H1 (cell line): ENCODE data around the gene NOL4L. TPM values are rescaled to one million over a fixed set of nuclear protein-coding genes. Genes with fewer than 3 reads are reported as not detected.

Experiments
- CTCF ChIA-PET: fragments of 300-600 bp; sonication (Branson Sonifier 250); formaldehyde crosslinking; loops from one replicate; lab custom pipeline; 2021; ENCODE audit not compliant: partially characterized antibody; lab: Charles Lee
- POLR2A ChIA-PET: fragments of 300-600 bp; sonication (Branson Sonifier 250); formaldehyde crosslinking; loops from one replicate; lab custom pipeline; 2021; ENCODE audit warnings: inconsistent platforms; ENCODE audit not compliant: partially characterized antibody; lab: Charles Lee
- DNase-seq, 2 experiments: peaks; one replicate each; pipeline versions ENCODE4 v3.0.0 to v3.0.0-alpha.2; 2010 to 2022; ENCODE audit warnings: low spot score in 2 of 2, low read depth in 1 of 2, mixed read lengths in 1 of 2
- FAIRE-seq: peaks from 2 replicates; lab custom pipeline; 2011; peaks lifted over from hg19 to GRCh38; lab: Jason Lieb, UNC
- H2AFZ ChIP-seq: 2 replicates; pipeline ENCODE4 v1.8.1; 2012; ENCODE audit warnings: low read length, inconsistent platforms
- H2AK5ac ChIP-seq: 2 replicates; pipeline ENCODE4 v1.6.1; 2013; ENCODE audit warnings: low read depth, low read length
- H2BK120ac ChIP-seq: replicated peaks from 2 replicates; pipeline ENCODE3; 2013; ENCODE audit warnings: low read depth, low read length, inconsistent platforms
- H2BK12ac ChIP-seq: 2 replicates; pipeline ENCODE4 v1.6.1; 2013; ENCODE audit warnings: low read depth, low read length
- H2BK15ac ChIP-seq: 2 replicates; pipeline ENCODE4 v1.6.1; 2013; ENCODE audit warnings: low read length
- H2BK20ac ChIP-seq: 2 replicates; pipeline ENCODE4 v1.6.1; 2013; ENCODE audit warnings: low read length
- H2BK5ac ChIP-seq: 2 replicates; pipeline ENCODE4 v1.6.1; 2013; ENCODE audit warnings: low read depth, low read length
- H3K14ac ChIP-seq: 2 replicates; pipeline ENCODE4 v1.6.1; 2013; ENCODE audit warnings: inconsistent platforms; ENCODE audit not compliant: insufficient read length
- H3K18ac ChIP-seq: 2 replicates; pipeline ENCODE4 v1.6.1; 2013; ENCODE audit warnings: low read length; ENCODE audit errors: extremely low read depth
- H3K23ac ChIP-seq: 2 replicates; pipeline ENCODE4 v1.6.1; 2013; ENCODE audit warnings: inconsistent platforms; ENCODE audit not compliant: insufficient read length
- H3K23me2 ChIP-seq: 2 replicates; pipeline ENCODE4 v1.6.1; 2013; ENCODE audit warnings: low read depth, low read length
- H3K27ac ChIP-seq: 2 replicates; pipeline ENCODE4 v1.6.1; 2011; ENCODE audit warnings: low read depth, low read length, inconsistent platforms
- H3K27me3 ChIP-seq, 4 experiments: replicated peaks in 1 of 4; 1 replicate in 1 of 4; 2 replicates in 3 of 4; pipeline versions ENCODE4 v1.6.1 to v1.8.1; 2011 to 2013; ENCODE audit warnings: low read length in 3 of 4, mild to moderate bottlenecking in 3 of 4, inconsistent platforms in 2 of 4, mixed read lengths in 2 of 4, moderate library complexity in 1 of 4; ENCODE audit not compliant: control insufficient read depth in 3 of 4, insufficient read depth in 3 of 4; ENCODE audit errors: extremely low read depth in 1 of 4
- H3K36me3 ChIP-seq, 4 experiments: 2 replicates each; pipeline versions ENCODE4 v1.6.1 to v1.8.1; 2011 to 2013; ENCODE audit warnings: mild to moderate bottlenecking in 4 of 4, low read length in 3 of 4, moderate library complexity in 2 of 4, control low read depth in 1 of 4, inconsistent platforms in 1 of 4; ENCODE audit not compliant: insufficient read depth in 4 of 4, control insufficient read depth in 2 of 4
- H3K4ac ChIP-seq: replicated peaks from 2 replicates; pipeline ENCODE3; 2013; ENCODE audit warnings: low read length, low read depth, mixed read lengths, inconsistent platforms; ENCODE audit not compliant: insufficient read length
- H3K4me1 ChIP-seq, 4 experiments: replicated peaks in 1 of 4; 1 replicate in 1 of 4; 2 replicates in 3 of 4; pipeline versions ENCODE4 v1.6.1 to v1.8.1; 2011 to 2013; ENCODE audit warnings: low read length in 3 of 4, inconsistent platforms in 2 of 4, mixed read lengths in 1 of 4; ENCODE audit not compliant: insufficient read depth in 4 of 4, control insufficient read depth in 3 of 4
- H3K4me2 ChIP-seq, 2 experiments: 2 replicates each; pipeline versions ENCODE4 v1.6.1 to v1.8.1; 2011 to 2013; ENCODE audit warnings: low read depth in 2 of 2, low read length in 2 of 2, control low read depth in 1 of 2, inconsistent platforms in 1 of 2, mild to moderate bottlenecking in 1 of 2; ENCODE audit not compliant: insufficient read depth in 1 of 2
- H3K4me3 ChIP-seq, 4 experiments: fragments of 200-600, 300-600 bp in 1 of 4; sonication (generic), shearing (Covaris generic), sonication (Bioruptor Twin) in 1 of 4; 2 replicates each; pipeline versions ENCODE4 v1.5.1 to v1.8.1; 2011 to 2016; ENCODE audit warnings: low read length in 4 of 4, low read depth in 3 of 4, control low read depth in 2 of 4, inconsistent platforms in 2 of 4, mild to moderate bottlenecking in 2 of 4, mixed read lengths in 1 of 4, moderate library complexity in 1 of 4; ENCODE audit not compliant: insufficient read depth in 2 of 4; ENCODE audit errors: extremely low read depth in 1 of 4
- H3K56ac ChIP-seq: replicated peaks from 2 replicates; pipeline ENCODE3; 2013; ENCODE audit warnings: low read depth, mild to moderate bottlenecking, mixed read lengths, low read length, inconsistent platforms; ENCODE audit not compliant: insufficient read length
- H3K79me1 ChIP-seq: 2 replicates; pipeline ENCODE4 v1.6.1; 2013; ENCODE audit warnings: low read depth, low read length, control low read depth
- H3K79me2 ChIP-seq, 2 experiments: 2 replicates each; pipeline versions ENCODE4 v1.6.1 to v1.8.1; 2012 to 2013; ENCODE audit warnings: low read length in 2 of 2, mild to moderate bottlenecking in 2 of 2, inconsistent platforms in 1 of 2; ENCODE audit not compliant: insufficient read depth in 2 of 2, control insufficient read depth in 1 of 2
- H3K9ac ChIP-seq, 4 experiments: replicated peaks in 1 of 4; 1 replicate in 1 of 4; 2 replicates in 3 of 4; pipeline versions ENCODE4 v1.6.1 to v1.8.1; 2011 to 2013; ENCODE audit warnings: low read depth in 3 of 4, low read length in 3 of 4, control low read depth in 2 of 4, mild to moderate bottlenecking in 2 of 4, moderate library complexity in 2 of 4, inconsistent platforms in 1 of 4; ENCODE audit errors: extremely low read depth in 1 of 4
- H3K9me3 ChIP-seq, 2 experiments: 2 replicates each; pipeline versions ENCODE4 v1.6.1 to v1.8.1; 2012 to 2013; ENCODE audit warnings: mild to moderate bottlenecking in 2 of 2, moderate library complexity in 2 of 2, control low read depth in 1 of 2, inconsistent platforms in 1 of 2, low read depth in 1 of 2, low read length in 1 of 2, mixed read lengths in 1 of 2; ENCODE audit not compliant: insufficient read depth in 2 of 2
- H4K20me1 ChIP-seq, 2 experiments: replicated peaks in 1 of 2; 2 replicates each; pipeline versions ENCODE3 to v1.8.1; 2011 to 2013; ENCODE audit warnings: inconsistent platforms in 2 of 2, low read length in 2 of 2, mild to moderate bottlenecking in 1 of 2; ENCODE audit not compliant: insufficient read depth in 2 of 2, control insufficient read depth in 1 of 2
- H4K5ac ChIP-seq: 2 replicates; pipeline ENCODE4 v1.6.1; 2013; ENCODE audit warnings: low read length, low read depth, mixed read lengths, inconsistent platforms; ENCODE audit not compliant: insufficient read length
- H4K8ac ChIP-seq: 2 replicates; pipeline ENCODE4 v1.8.0; 2013; ENCODE audit warnings: mild to moderate bottlenecking, moderate library complexity, low read length, inconsistent platforms; ENCODE audit not compliant: insufficient read depth; ENCODE audit errors: extremely low read depth
- H4K91ac ChIP-seq: replicated peaks from 2 replicates; pipeline ENCODE3; 2013; ENCODE audit warnings: low read length, mixed read lengths, inconsistent platforms; ENCODE audit not compliant: insufficient read length
- CBX8 ChIP-seq: fragments of 300-800, 300-1000 bp; sonication (generic); IDR thresholded peaks from 2 replicates; pipeline ENCODE4 v1.7.1; 2016; ENCODE audit warnings: low read depth, low read length, borderline replicate concordance
- RBBP5 ChIP-seq: IDR thresholded peaks from 2 replicates; pipeline ENCODE4 v1.7.1; 2012; ENCODE audit warnings: low read depth, mild to moderate bottlenecking, inconsistent platforms, low read length, moderate library complexity, borderline replicate concordance
- SIN3A ChIP-seq, 2 experiments: IDR thresholded peaks in 1 of 2; conservative IDR thresholded peaks in 1 of 2; 2 replicates each; pipeline ENCODE4 v1.6.1; 2011 to 2012; ENCODE audit warnings: low read length in 2 of 2, improper control_type of control experiment in 1 of 2, low read depth in 1 of 2, mild to moderate bottlenecking in 1 of 2
- TAF1 ChIP-seq: IDR thresholded peaks from 2 replicates; pipeline ENCODE4 v1.6.1; 2011; ENCODE audit warnings: mild to moderate bottlenecking, low read depth, low read length
- WGBS, 2 experiments: shearing (Covaris generic) in 1 of 2; methylation state at CpG; one replicate each; pipeline versions ENCODE4 v1.1.6 to v1.1.7; 2013 to 2015; ENCODE audit warnings: low lambda C conversion rate in 2 of 2, mixed read lengths in 2 of 2, inconsistent platforms in 1 of 2, low coverage in 1 of 2, missing lambda C conversion rate in 1 of 2; ENCODE audit not compliant: insufficient replicate concordance in 2 of 2, insufficient coverage in 1 of 2, insufficient read length in 1 of 2; ENCODE audit errors: extremely low coverage in 1 of 2, missing lambda C conversion rate in 1 of 2; 5-methylcytosine and 5-hydroxymethylcytosine counted together
- polyA plus RNA-seq, 7 experiments: library from polyadenylated mRNA; depleted of rRNA in 3 of 7; stranded (reverse) in 5 of 7; unstranded in 2 of 7; fragments of >200 nt in 5 of 7; fragments of 200-250 nt in 2 of 7; gene quantifications; 1 replicate in 5 of 7; 2 replicates in 1 of 7; 4 replicates in 1 of 7; pipeline versions ENCODE4 v1.2.1 to v1.2.3, GENCODE V29; 2011 to 2013; ENCODE audit warnings: missing spikeins in 2 of 7, mixed read lengths in 2 of 7
- total RNA-seq: library from RNA; stranded (reverse); fragmentation: NEBNext Ultra II Directional; extraction: Animal tissue kit (Norgen Biotek cat#: 25700); gene quantifications from 2 replicates; pipeline ENCODE4 v1.2.1, GENCODE V29; 2021
- TF ChIP-seq, protein P1 (sequence below): IDR thresholded peaks from 2 replicates; pipeline ENCODE4 v1.6.1; 2011; ENCODE audit warnings: low read depth, mild to moderate bottlenecking, low read length; ENCODE audit not compliant: insufficient read depth
- TF ChIP-seq, protein P2 (sequence below): IDR thresholded peaks from 2 replicates; pipeline ENCODE4 v1.6.1; 2012; ENCODE audit warnings: low read length, inconsistent platforms

NOL4L gene
- total and polyA plus RNA-seq, 2 of the 8 experiments (the other 6 are each of a cell fraction or from before 2014, with no cell fraction given) = 15.3 to 23.7 TPM

DNA sequence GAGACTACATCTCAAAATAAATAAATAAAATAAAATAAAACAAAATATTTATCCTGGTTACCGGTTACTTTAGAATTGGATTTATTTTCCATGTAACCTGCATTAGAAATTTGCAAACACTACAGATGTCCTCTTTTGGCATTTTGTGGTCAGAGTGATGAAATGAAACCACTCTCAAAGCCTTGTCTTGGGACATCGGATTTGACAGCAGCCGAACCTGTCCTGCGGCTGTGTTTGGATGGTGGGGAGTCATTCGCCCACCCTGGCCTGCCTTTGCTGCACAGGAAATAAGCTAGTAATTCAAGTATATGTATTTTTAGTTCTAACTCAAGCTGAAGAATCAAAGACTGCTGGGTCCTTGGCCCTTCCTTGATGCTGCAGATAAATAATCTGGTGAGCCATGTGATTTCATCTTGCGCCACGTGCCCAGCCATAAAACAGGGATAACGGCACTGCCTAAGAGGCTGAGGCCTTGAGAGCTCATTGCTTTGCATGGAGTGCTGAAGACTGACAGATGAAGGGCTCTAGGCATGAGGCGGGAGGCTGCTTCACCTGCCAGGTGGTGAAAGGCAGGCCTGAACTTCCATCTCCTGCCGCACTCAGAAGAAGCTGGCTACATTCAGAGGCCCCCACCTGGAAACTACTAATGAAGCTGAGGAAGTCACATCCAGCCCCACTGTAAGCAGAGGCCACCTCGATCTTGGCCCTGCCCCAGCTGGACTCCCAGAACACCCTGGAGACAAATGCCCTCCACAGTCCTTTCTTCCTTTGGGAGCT, 76.9 kb downstream of the NOL4L start:
- H2BK5ac ChIP-seq = peak overlapping the region; percentile 72; the same call in 1 of the 2 replicates
- peaks cover 0 to 6% (median 2%) of the 10 kb centered on the region in 4 experiments; a peak in 2 of 7 replicates for H3K4me1 ChIP-seq
- H3K79me2 ChIP-seq = no peaks in the 10 kb centered on the region
- H3K18ac ChIP-seq = no peak overlapping the region
- CTCF ChIA-PET = interaction anchor here (0.7 to 2.1 kb wide), 12 partner anchors 8 to 459 kb away, joined by 3 to 11 read pairs (median 4); no protein-coding TSS in a partner anchor
- no peak overlapping the region for H3K4me3 ChIP-seq
- peak overlapping the region; percentile 50; the same call in 1 of the 2 replicates for H2BK12ac ChIP-seq
- H2AK5ac ChIP-seq = no peak overlapping the region
- no peak overlapping the region for H2AFZ ChIP-seq
- POLR2A ChIA-PET = interaction anchor here (1.1 to 1.9 kb wide), 5 partner anchors 8 to 53 kb away, joined by 3 to 5 read pairs (median 4); no protein-coding TSS in a partner anchor
- no peaks in the 10 kb centered on the region; the same call in 1 of the 2 replicates for H3K79me1 ChIP-seq
- no peaks in the 10 kb centered on the region for H3K9me3 ChIP-seq
- no peak for TF ChIP-seq CBX8
- TF ChIP-seq RBBP5 = no peak
- no peak for TF ChIP-seq SIN3A (conservative IDR thresholded peaks at IDR 0.05 in 1 of 2, IDR thresholded peaks at IDR 0.05 in 1 of 2; ENCODE audit: low read depth in 1 of 2, low read length in 2 of 2)
- TF ChIP-seq, protein P1, sequence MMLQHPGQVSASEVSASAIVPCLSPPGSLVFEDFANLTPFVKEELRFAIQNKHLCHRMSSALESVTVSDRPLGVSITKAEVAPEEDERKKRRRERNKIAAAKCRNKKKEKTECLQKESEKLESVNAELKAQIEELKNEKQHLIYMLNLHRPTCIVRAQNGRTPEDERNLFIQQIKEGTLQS = no peak
- no peak for TF ChIP-seq TAF1
- TF ChIP-seq, protein P2, sequence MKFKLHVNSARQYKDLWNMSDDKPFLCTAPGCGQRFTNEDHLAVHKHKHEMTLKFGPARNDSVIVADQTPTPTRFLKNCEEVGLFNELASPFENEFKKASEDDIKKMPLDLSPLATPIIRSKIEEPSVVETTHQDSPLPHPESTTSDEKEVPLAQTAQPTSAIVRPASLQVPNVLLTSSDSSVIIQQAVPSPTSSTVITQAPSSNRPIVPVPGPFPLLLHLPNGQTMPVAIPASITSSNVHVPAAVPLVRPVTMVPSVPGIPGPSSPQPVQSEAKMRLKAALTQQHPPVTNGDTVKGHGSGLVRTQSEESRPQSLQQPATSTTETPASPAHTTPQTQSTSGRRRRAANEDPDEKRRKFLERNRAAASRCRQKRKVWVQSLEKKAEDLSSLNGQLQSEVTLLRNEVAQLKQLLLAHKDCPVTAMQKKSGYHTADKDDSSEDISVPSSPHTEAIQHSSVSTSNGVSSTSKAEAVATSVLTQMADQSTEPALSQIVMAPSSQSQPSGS = no peak
- TF ChIP-seq, all 59 proteins: peak for 0
- H4K20me1 ChIP-seq = no peaks in the 10 kb centered on the region
- no peak overlapping the region for H3K23ac ChIP-seq
- no peaks in the 10 kb centered on the region for H3K27me3 ChIP-seq
- H4K5ac ChIP-seq = no peak overlapping the region
- H2BK120ac ChIP-seq = no peak overlapping the region
- H4K91ac ChIP-seq = no peak overlapping the region
- H3K36me3 ChIP-seq = no peaks in the 10 kb centered on the region; a peak in 1 of 8 replicates
- no peak overlapping the region for H4K8ac ChIP-seq
- no peak overlapping the region for H3K4ac ChIP-seq
- H3K56ac ChIP-seq = no peak overlapping the region
- H3K27ac ChIP-seq = no peak overlapping the region
- FAIRE-seq (no peak), DNase-seq (no peak)
- no peak overlapping the region for H3K9ac ChIP-seq
- H2BK15ac ChIP-seq = no peak overlapping the region
- 0 out of 2 replicates have a peak, but pooled peaks cover 1% of the 10 kb centered on the region for H3K23me2 ChIP-seq
- no peak overlapping the region for H3K4me2 ChIP-seq
- 92% methylated on average over 11 of the region's 11 CpGs; no CpG with 5 or more reads in 1 of the 2 experiments for WGBS, 2 experiments
- H2BK20ac ChIP-seq = no peak overlapping the region
- no peak overlapping the region for H3K14ac ChIP-seq
